ENCODE measurements around the gene ZAR1L. TPM values are rescaled to one million over a fixed set of nuclear protein-coding genes. Genes with fewer than 3 reads are reported as not detected.
A peak's percentile ranks its signal among the peaks of the same experiment; 100 is the strongest.

Gene ZAR1L
- total and polyA plus RNA-seq, 3 donors from 2014 or later = 0.62 to 0.78 TPM; not detected in 1

GRCh38 chr13:32281096-32281495, 34.1 kb downstream of the ZAR1L start:
- Histone ChIP-seq H3K27me3 (no peaks in the 10 kb centered on the region), H3K4me3 (no peak overlapping the region), H3K36me3 (ENCODE audit: low read depth, missing control alignments) (no peaks in the 10 kb centered on the region), H3K4me1 (peaks cover 18% of the 10 kb centered on the region), H3K9me3 (no peaks in the 10 kb centered on the region), H3K27ac (no peak overlapping the region)
- intact Hi-C loops (cut with DNase I; ENCODE audit: low total_unique reads) = no loop called here
- no peak for DNase-seq
- TF ChIP-seq POLR2A (IDR thresholded peaks at IDR 0.05) (no peak), CTCF (IDR thresholded peaks at IDR 0.05) (no peak)
- WGBS, 2 donors = 86 to 98% methylated on average over 1 of the region's 1 CpG

- Histone ChIP-seq H3K9me3 (no peaks in the 10 kb centered on the region), H3K36me3 (ENCODE audit: low read depth, missing control alignments) (no peaks in the 10 kb centered on the region), H3K27me3 (no peaks in the 10 kb centered on the region), H3K27ac (no peak overlapping the region), H3K4me3 (no peak overlapping the region), H3K4me1 (no peaks in the 10 kb centered on the region)
- TF ChIP-seq POLR2A (IDR thresholded peaks at IDR 0.05) (no peak), CTCF (IDR thresholded peaks at IDR 0.05) (no peak)
- intact Hi-C loops (cut with DNase I; ENCODE audit: low total_unique reads) = no loop called here
- 89 to 93% methylated on average over 3 of the region's 3 CpGs for WGBS, 2 donors
- no peak for DNase-seq
These were observed 36.7 kb downstream of the ZAR1L start for GRCh38 chr13:32278426-32278825.

- Histone ChIP-seq H3K27me3 (no peaks in the 10 kb centered on the region), H3K27ac (no peak overlapping the region), H3K9me3 (no peaks in the 10 kb centered on the region), H3K36me3 (ENCODE audit: low read depth, missing control alignments) (no peaks in the 10 kb centered on the region), H3K4me1 (no peaks in the 10 kb centered on the region), H3K4me3 (no peak overlapping the region)
- intact Hi-C loops (cut with DNase I; ENCODE audit: low total_unique reads) = no loop called here
- DNase-seq = no peak
- TF ChIP-seq CTCF (IDR thresholded peaks at IDR 0.05) (no peak), POLR2A (IDR thresholded peaks at IDR 0.05) (no peak)
- WGBS, 2 donors = 38 to 41% methylated on average over 1 of the region's 1 CpG
These were observed 37.3 kb downstream of the ZAR1L start for GRCh38 chr13:32277839-32278238.

- H3K27ac ChIP-seq = no peak overlapping the region
- no peaks in the 10 kb centered on the region for H3K36me3 ChIP-seq (ENCODE audit: low read depth, missing control alignments)
- no peaks in the 10 kb centered on the region for H3K9me3 ChIP-seq
- H3K27me3 ChIP-seq = no peaks in the 10 kb centered on the region
- no peaks in the 10 kb centered on the region for H3K4me1 ChIP-seq
- WGBS, 2 donors = 84 to 89% methylated on average over 4 of the region's 4 CpGs
- TF ChIP-seq CTCF (IDR thresholded peaks at IDR 0.05) (no peak), POLR2A (IDR thresholded peaks at IDR 0.05) (no peak)
- intact Hi-C loops (cut with DNase I; ENCODE audit: low total_unique reads) = no loop called here
- H3K4me3 ChIP-seq = no peak overlapping the region
- no peak for DNase-seq
These were observed 43.0 kb downstream of the ZAR1L start for GRCh38 chr13:32272021-32272683.

GRCh38 chr13:32267836-32268439, 47.2 kb downstream of the ZAR1L start:
- no peak overlapping the region for H3K27ac ChIP-seq
- WGBS, 2 donors = 91 to 93% methylated on average over 7 of the region's 7 CpGs
- no peaks in the 10 kb centered on the region for H3K4me1 ChIP-seq
- no peaks in the 10 kb centered on the region for H3K36me3 ChIP-seq (ENCODE audit: low read depth, missing control alignments)
- no peak for DNase-seq
- TF ChIP-seq POLR2A (IDR thresholded peaks at IDR 0.05) (no peak), CTCF (IDR thresholded peaks at IDR 0.05) (peak; percentile 10 to 47 (median 24))
- H3K9me3 ChIP-seq = no peaks in the 10 kb centered on the region
- H3K4me3 ChIP-seq = no peak overlapping the region
- intact Hi-C loops (cut with DNase I; ENCODE audit: low total_unique reads) = no loop called here
- H3K27me3 ChIP-seq = no peaks in the 10 kb centered on the region
